ENCODE data around the gene PLCH2. TPM values are rescaled to one million over a fixed set of nuclear protein-coding genes. Genes with fewer than 3 reads are reported as not detected.

PLCH2 gene
- total and polyA plus RNA-seq, 10 of the 15 experiments (the other 5 are each of a cell fraction or from before 2014, with no cell fraction given), result 0.03 to 0.73 (median 0.24) TPM; not detected in 3

- ATAC-seq, result no peak
- FAIRE-seq, result no peak
- Histone ChIP-seq H2AFZ (ENCODE audit: control insufficient read depth, low read depth, low read length) (no peak overlapping the region), H3K36me3 (ENCODE audit: control insufficient read depth in 2 of 2, insufficient read depth in 2 of 2, low read length in 1 of 2) (peaks cover 2 to 40% of the 10 kb centered on the region in 2 experiments), H3K4me1 (ENCODE audit: control insufficient read depth, insufficient read depth, low read length) (no peaks in the 10 kb centered on the region), H3K4me3 (no peak overlapping the region), H3K9ac (ENCODE audit: control insufficient read depth, insufficient read depth, low read length) (no peak overlapping the region), H3K79me2 (ENCODE audit: control insufficient read depth, insufficient read depth, low read length) (no peaks in the 10 kb centered on the region), H3K27ac (ENCODE audit: control insufficient read depth, insufficient read depth) (no peak overlapping the region), H3K4me2 (ENCODE audit: control insufficient read depth, insufficient read depth) (no peak overlapping the region), H3K9me3 (replicated peaks; ENCODE audit: control insufficient read depth, insufficient read depth, low read length) (no peaks in the 10 kb centered on the region), H3K27me3 (replicated peaks in 1 of 2; ENCODE audit: control insufficient read depth in 2 of 2, insufficient read depth in 2 of 2, low read length in 1 of 2) (no peaks in the 10 kb centered on the region), H4K20me1 (ENCODE audit: control insufficient read depth, insufficient read depth) (no peaks in the 10 kb centered on the region; the same call in 1 of the 2 replicates)
- WGBS (ENCODE audit: insufficient coverage, insufficient replicate concordance, low lambda C conversion rate, missing lambda C conversion rate), result 94% methylated on average over 27 of the region's 27 CpGs
- ChIA-PET RAD21 (ENCODE audit: unreplicated experiment) (no interaction called here), SMC1A (ENCODE audit: uncharacterized antibody, unreplicated experiment) (interaction anchor here (0.8 kb wide), 1 partner anchor 36 kb away, joined by 3 read pairs; no protein-coding TSS in a partner anchor), POLR2A (no interaction called here), CTCF (interaction anchor here (0.6 kb wide), 1 partner anchor 13 kb away, joined by 3 read pairs; no protein-coding TSS in a partner anchor)
- intact Hi-C loops (cut with micrococcal nuclease; ENCODE audit: unreplicated experiment) (no loop called here), in situ Hi-C loops (cut with MboI) (no loop called here)
- DNase-seq (ENCODE audit: low read depth, low spot score), result no peak
- BruUV-seq (replicated peaks), result no TSS peak
- TF ChIP-seq CHD1 (IDR thresholded peaks at IDR 0.05; ENCODE audit: low read depth, low read length) (no peak), TARDBP (IDR thresholded peaks at IDR 0.05; ENCODE audit: borderline replicate concordance) (no peak), CHD2 (IDR thresholded peaks at IDR 0.05; ENCODE audit: borderline replicate concordance, low read depth, low read length) (no peak), SIX5 (IDR thresholded peaks at IDR 0.05; ENCODE audit: low read depth, low read length, severe bottlenecking) (no peak), E4F1 (IDR thresholded peaks at IDR 0.05; ENCODE audit: borderline replicate concordance, partially characterized antibody) (no peak), CTCF (IDR thresholded peaks at IDR 0.05 in 2 of 3, conservative IDR thresholded peaks at IDR 0.05 in 1 of 3; ENCODE audit: control insufficient read depth in 2 of 3, extremely low read depth in 1 of 3, insufficient read depth in 1 of 3, low read depth in 3 of 3, low read length in 3 of 3) (no peak), USF2 (IDR thresholded peaks at IDR 0.05; ENCODE audit: borderline replicate concordance, low read depth, low read length) (no peak), ZBTB4 (CRISPR knock-in tag; IDR thresholded peaks at IDR 0.05) (no peak), SUPT20H (IDR thresholded peaks at IDR 0.05; ENCODE audit: borderline replicate concordance, control insufficient read depth, low read depth, low read length) (no peak), YY1 (IDR thresholded peaks at IDR 0.05; ENCODE audit: low read depth, low read length) (no peak), FOS (IDR thresholded peaks at IDR 0.05; ENCODE audit: borderline replicate concordance, extremely low read depth, insufficient read length) (no peak), MTA3 (IDR thresholded peaks at IDR 0.05; ENCODE audit: borderline replicate concordance, low read length) (no peak)
These were observed 34.5 kb downstream of the PLCH2 start for GRCh38 chr1:2510366-2511155.

All from GM12878 (cell line).